GM18951 (cell line): ENCODE measurements around the gene DRG2.

Experiments used
- POLR2A ChIP-seq: IDR thresholded peaks from 4 replicates; pipeline ENCODE4 v1.6.1; 2011; ENCODE audit warnings: mild to moderate bottlenecking; ENCODE audit not compliant: insufficient read length, insufficient read depth; ENCODE audit errors: extremely low read depth
- in situ Hi-C: fragments of 300-500 bp; cut with MboI; formaldehyde crosslinking; loops from one replicate; pipeline ENCODE4 v1.12.0; 2022; ENCODE audit warnings: low sequenced_read_pairs, mixed read lengths, inconsistent platforms; ENCODE audit not compliant: unreplicated experiment

DRG2 gene

GRCh38 chr17:18151290-18151689, 63.5 kb downstream of the DRG2 start:
- in situ Hi-C loops = no loop called here
- TF ChIP-seq POLR2A = no peak

- no peak for TF ChIP-seq POLR2A
These were observed 67.4 kb downstream of the DRG2 start for GRCh38 chr17:18155179-18155578.

DNA sequence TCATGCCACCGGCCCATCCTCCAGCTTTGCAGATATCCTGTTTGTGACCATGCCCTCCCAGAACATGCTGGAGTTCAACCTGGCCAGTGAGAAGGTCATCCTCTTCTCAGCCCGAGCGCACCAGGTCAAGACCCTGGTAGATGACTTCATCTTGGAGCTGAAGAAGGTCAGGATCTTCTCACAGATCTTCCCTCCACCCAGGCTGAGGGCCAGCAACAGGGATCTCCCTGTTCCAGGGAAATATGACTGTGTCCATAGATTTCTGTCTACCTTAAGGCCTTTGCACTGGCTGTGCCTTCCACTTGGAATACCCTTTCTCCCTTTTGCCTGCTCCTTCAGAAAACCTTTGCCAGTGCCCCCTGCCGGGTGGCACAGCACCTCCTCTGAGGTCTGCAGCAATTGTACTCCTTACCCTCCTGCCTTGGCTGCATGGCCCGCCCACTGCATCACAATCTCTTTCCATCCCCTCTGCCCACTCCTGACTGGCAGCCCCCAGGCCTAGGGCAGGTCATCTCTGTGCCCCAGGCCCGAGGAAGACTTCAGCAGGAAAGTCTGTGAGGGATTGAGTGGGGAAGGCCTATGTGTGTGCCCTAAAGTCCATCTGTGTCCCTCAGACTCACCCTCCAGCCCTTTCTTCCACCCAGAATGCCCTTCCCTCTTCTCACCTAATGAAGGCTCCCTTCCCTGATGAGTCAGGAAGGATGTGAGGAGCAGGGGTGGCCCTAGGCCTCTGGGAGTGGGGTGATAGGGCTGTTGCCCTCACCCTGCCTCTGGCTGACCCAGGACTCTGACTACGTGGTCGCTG, 68.6 kb downstream of the DRG2 start:
- in situ Hi-C loops = no loop called here
- no peak for TF ChIP-seq POLR2A

More at GRCh38 chr17:18155179-18155578, 67.4 kb downstream of the DRG2 start:
- in situ Hi-C loops = no loop called here

DNA sequence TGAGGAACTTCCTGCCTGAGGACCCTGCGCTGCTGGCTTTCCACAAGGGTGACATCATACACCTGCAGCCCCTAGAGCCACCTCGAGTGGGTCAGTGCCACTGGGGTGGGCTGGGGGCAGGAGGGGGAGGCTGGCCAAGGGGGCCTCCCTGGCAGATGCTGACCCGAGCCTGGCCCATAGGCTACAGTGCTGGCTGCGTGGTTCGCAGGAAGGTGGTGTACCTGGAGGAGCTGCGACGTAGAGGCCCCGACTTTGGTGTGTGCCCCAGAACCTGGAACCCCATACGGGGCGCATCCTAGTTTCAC, 69.2 kb downstream of the DRG2 start:
- in situ Hi-C loops = no loop called here
- TF ChIP-seq POLR2A = no peak
